HEK293 (cell line): Measurements from ENCODE around the gene LY6G6F.

Experiments
- BCL11B ChIP-seq: fragments of 450-650 bp; formaldehyde crosslinking; IDR thresholded peaks from 2 replicates; pipeline ENCODE4 v1.5.1; 2016; ENCODE audit warnings: low read depth, missing biosample characterization, missing genetic modification characterization
- IKZF3 ChIP-seq: fragments of 450-650 bp; IDR thresholded peaks from 2 replicates; pipeline ENCODE4 v1.5.0; 2018; ENCODE audit warnings: missing biosample characterization, mild to moderate bottlenecking, missing genetic modification characterization, moderate library complexity
- INSM2 ChIP-seq: fragments of 450-650 bp; formaldehyde crosslinking; IDR thresholded peaks from 2 replicates; pipeline ENCODE4 v1.5.1; 2016; ENCODE audit warnings: missing biosample characterization, missing genetic modification characterization
- KLF8 ChIP-seq: fragments of 450-650 bp; formaldehyde crosslinking; IDR thresholded peaks from 2 replicates; pipeline ENCODE4 v1.5.1; 2016; ENCODE audit warnings: missing biosample characterization, missing genetic modification characterization
- MZF1 ChIP-seq: fragments of 450-650 bp; formaldehyde crosslinking; IDR thresholded peaks from 2 replicates; pipeline ENCODE4 v1.5.1; 2017; ENCODE audit warnings: missing biosample characterization, missing genetic modification characterization, borderline replicate concordance
- PRDM1 ChIP-seq: fragments of 450-650 bp; formaldehyde crosslinking; IDR thresholded peaks from 2 replicates; pipeline ENCODE4; 2016; ENCODE audit warnings: missing biosample characterization, missing genetic modification characterization
- ZEB2 ChIP-seq: fragments of 450-650 bp; formaldehyde crosslinking; IDR thresholded peaks from 2 replicates; pipeline ENCODE4 v1.5.1; 2016; ENCODE audit warnings: missing biosample characterization, missing genetic modification characterization
- ZNF140 ChIP-seq: fragments of 450-650 bp; formaldehyde crosslinking; IDR thresholded peaks from 2 replicates; pipeline ENCODE4 v1.5.1; 2016; ENCODE audit warnings: missing biosample characterization, missing genetic modification characterization
- ZNF19 ChIP-seq: fragments of 450-650 bp; formaldehyde crosslinking; IDR thresholded peaks from 2 replicates; pipeline ENCODE4; 2016; ENCODE audit warnings: missing biosample characterization, missing genetic modification characterization, low read depth
- ZNF221 ChIP-seq: fragments of 450-650 bp; formaldehyde crosslinking; IDR thresholded peaks from 2 replicates; pipeline ENCODE4 v1.5.1; 2017; ENCODE audit warnings: missing biosample characterization, missing genetic modification characterization, borderline replicate concordance
- ZNF292 ChIP-seq: fragments of 450-650 bp; formaldehyde crosslinking; IDR thresholded peaks from 2 replicates; pipeline ENCODE4 v1.5.1; 2016; ENCODE audit warnings: low read depth, missing biosample characterization, missing genetic modification characterization, borderline replicate concordance
- ZNF302 ChIP-seq: fragments of 450-650 bp; formaldehyde crosslinking; IDR thresholded peaks from 2 replicates; pipeline ENCODE4 v1.5.1; 2016; ENCODE audit warnings: missing biosample characterization, missing genetic modification characterization, low read depth
- ZNF311 ChIP-seq: fragments of 450-650 bp; formaldehyde crosslinking; IDR thresholded peaks from 2 replicates; pipeline ENCODE4 v1.5.1; 2017; ENCODE audit warnings: missing biosample characterization, missing genetic modification characterization, borderline replicate concordance
- ZNF366 ChIP-seq: fragments of 450-650 bp; formaldehyde crosslinking; conservative IDR thresholded peaks from 2 replicates; pipeline ENCODE4 v1.5.1; 2016; ENCODE audit warnings: missing biosample characterization, missing genetic modification characterization
- ZNF510 ChIP-seq: fragments of 450-650 bp; formaldehyde crosslinking; IDR thresholded peaks from 2 replicates; pipeline ENCODE4 v1.5.1; 2018; ENCODE audit warnings: mild to moderate bottlenecking, missing genetic modification characterization, missing biosample characterization; ENCODE audit not compliant: insufficient replicate concordance
- ZNF555 ChIP-seq: fragments of 450-650 bp; formaldehyde crosslinking; conservative IDR thresholded peaks from 2 replicates; pipeline ENCODE4 v1.5.1; 2017; ENCODE audit warnings: missing biosample characterization, mild to moderate bottlenecking, missing genetic modification characterization, inconsistent platforms
- ZNF596 ChIP-seq: fragments of 450-650 bp; IDR thresholded peaks from 2 replicates; pipeline ENCODE4 v1.5.0; 2018; ENCODE audit warnings: missing biosample characterization, mild to moderate bottlenecking, missing genetic modification characterization, moderate library complexity
- ZNF600 ChIP-seq: fragments of 450-650 bp; formaldehyde crosslinking; IDR thresholded peaks from 2 replicates; pipeline ENCODE4 v1.5.1; 2016; ENCODE audit warnings: missing biosample characterization, missing genetic modification characterization
- ZNF626 ChIP-seq: fragments of 450-650 bp; sonication (Bioruptor Pico); formaldehyde crosslinking; IDR thresholded peaks from 2 replicates; pipeline ENCODE4 v1.5.1; 2018; ENCODE audit warnings: missing biosample characterization, missing genetic modification characterization, inconsistent platforms
- ZNF664 ChIP-seq: fragments of 450-650 bp; formaldehyde crosslinking; IDR thresholded peaks from 2 replicates; pipeline ENCODE4 v1.5.1; 2016; ENCODE audit warnings: missing biosample characterization, missing genetic modification characterization
- ZNF670 ChIP-seq: fragments of 450-650 bp; formaldehyde crosslinking; IDR thresholded peaks from 2 replicates; pipeline ENCODE4 v1.5.1; 2016; ENCODE audit warnings: missing biosample characterization, missing genetic modification characterization, low read depth
- ZNF677 ChIP-seq: fragments of 450-650 bp; IDR thresholded peaks from 2 replicates; pipeline ENCODE4 v1.5.0; 2018; ENCODE audit warnings: missing biosample characterization, mild to moderate bottlenecking, missing genetic modification characterization, moderate library complexity
- ZNF704 ChIP-seq: fragments of 450-650 bp; formaldehyde crosslinking; IDR thresholded peaks from 2 replicates; pipeline ENCODE4 v1.5.1; 2016; ENCODE audit warnings: missing biosample characterization, missing genetic modification characterization
- ZNF792 ChIP-seq: fragments of 450-650 bp; formaldehyde crosslinking; IDR thresholded peaks from 2 replicates; pipeline ENCODE4 v1.5.1; 2016; ENCODE audit warnings: missing biosample characterization, missing genetic modification characterization
- TF ChIP-seq, protein P1 (sequence below): fragments of 450-650 bp; formaldehyde crosslinking; IDR thresholded peaks from 2 replicates; pipeline ENCODE4 v1.5.1; 2016; ENCODE audit warnings: missing biosample characterization, missing genetic modification characterization, low read depth
- TF ChIP-seq, protein P2 (sequence below): fragments of 450-650 bp; formaldehyde crosslinking; IDR thresholded peaks from 2 replicates; pipeline ENCODE4 v1.5.1; 2016; ENCODE audit warnings: missing biosample characterization, missing genetic modification characterization
- TF ChIP-seq, protein P3 (sequence below): fragments of 450-650 bp; formaldehyde crosslinking; IDR thresholded peaks from 2 replicates; pipeline ENCODE4 v1.5.1; 2016; ENCODE audit warnings: missing biosample characterization, missing genetic modification characterization
- TF ChIP-seq, protein P4 (sequence below): fragments of 450-650 bp; formaldehyde crosslinking; IDR thresholded peaks from 2 replicates; pipeline ENCODE4 v1.5.1; 2016; ENCODE audit warnings: missing biosample characterization, missing genetic modification characterization, low read depth
- TF ChIP-seq, protein P5 (sequence below): fragments of 450-650 bp; formaldehyde crosslinking; IDR thresholded peaks from 2 replicates; pipeline ENCODE4 v1.5.1; 2016; ENCODE audit warnings: missing biosample characterization, missing genetic modification characterization

Gene LY6G6F

DNA sequence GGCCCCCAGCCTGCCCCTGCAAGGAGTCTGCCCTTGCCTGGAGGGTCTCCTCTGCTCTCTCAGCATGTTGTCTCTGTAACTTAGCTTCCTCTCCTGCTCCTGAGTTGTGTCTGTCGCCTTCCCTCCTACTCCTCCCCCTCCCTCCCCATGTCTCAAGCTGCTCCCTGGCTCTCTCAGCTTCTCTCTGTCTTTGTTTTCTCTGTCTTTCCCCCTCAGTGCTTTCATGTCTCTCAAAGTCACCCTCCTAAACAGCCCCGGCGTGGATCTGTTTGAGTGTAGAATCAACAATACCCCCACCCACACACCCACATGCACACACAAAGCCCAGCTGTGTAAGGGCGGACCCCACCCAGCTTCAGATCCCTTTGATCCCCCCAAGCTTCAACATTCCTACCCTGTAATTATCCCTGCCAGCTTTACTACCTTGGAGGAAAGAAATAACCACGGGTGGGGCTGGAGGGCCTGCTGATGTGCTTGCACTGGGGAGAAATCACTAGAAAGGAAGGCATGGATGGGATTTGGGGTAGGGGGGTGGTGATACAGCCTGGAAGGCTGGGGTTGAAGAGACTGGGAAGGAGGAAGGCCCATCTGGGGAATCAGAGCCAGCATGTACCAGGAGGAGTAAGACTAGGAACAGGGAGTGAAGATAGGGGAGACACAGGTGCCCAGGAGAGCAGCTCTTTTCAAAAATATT lies 7.5 kb downstream of the LY6G6F start (continued):
- TF ChIP-seq ZNF704 (tag by site-specific recombination) = no peak
- TF ChIP-seq ZNF292 (tag by site-specific recombination) = no peak
- TF ChIP-seq ZNF510 (tag by site-specific recombination) = no peak
- TF ChIP-seq KLF8 (tag by site-specific recombination) = no peak
- no peak for TF ChIP-seq ZNF140 (tag by site-specific recombination)
- TF ChIP-seq ZNF626 (tag by site-specific recombination) = no peak
- TF ChIP-seq PRDM1 = peak; percentile 89
- no peak for TF ChIP-seq ZNF302 (tag by site-specific recombination)
- TF ChIP-seq ZEB2 (tag by site-specific recombination) = no peak
- no peak for TF ChIP-seq ZNF664
- TF ChIP-seq BCL11B = 0 out of 2 replicates have a peak, but pooled peaks have one; percentile 7
- TF ChIP-seq, protein P1, sequence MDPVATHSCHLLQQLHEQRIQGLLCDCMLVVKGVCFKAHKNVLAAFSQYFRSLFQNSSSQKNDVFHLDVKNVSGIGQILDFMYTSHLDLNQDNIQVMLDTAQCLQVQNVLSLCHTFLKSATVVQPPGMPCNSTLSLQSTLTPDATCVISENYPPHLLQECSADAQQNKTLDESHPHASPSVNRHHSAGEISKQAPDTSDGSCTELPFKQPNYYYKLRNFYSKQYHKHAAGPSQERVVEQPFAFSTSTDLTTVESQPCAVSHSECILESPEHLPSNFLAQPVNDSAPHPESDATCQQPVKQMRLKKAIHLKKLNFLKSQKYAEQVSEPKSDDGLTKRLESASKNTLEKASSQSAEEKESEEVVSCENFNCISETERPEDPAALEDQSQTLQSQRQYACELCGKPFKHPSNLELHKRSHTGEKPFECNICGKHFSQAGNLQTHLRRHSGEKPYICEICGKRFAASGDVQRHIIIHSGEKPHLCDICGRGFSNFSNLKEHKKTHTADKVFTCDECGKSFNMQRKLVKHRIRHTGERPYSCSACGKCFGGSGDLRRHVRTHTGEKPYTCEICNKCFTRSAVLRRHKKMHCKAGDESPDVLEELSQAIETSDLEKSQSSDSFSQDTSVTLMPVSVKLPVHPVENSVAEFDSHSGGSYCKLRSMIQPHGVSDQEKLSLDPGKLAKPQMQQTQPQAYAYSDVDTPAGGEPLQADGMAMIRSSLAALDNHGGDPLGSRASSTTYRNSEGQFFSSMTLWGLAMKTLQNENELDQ (tag by site-specific recombination) = no peak
- TF ChIP-seq, protein P2, sequence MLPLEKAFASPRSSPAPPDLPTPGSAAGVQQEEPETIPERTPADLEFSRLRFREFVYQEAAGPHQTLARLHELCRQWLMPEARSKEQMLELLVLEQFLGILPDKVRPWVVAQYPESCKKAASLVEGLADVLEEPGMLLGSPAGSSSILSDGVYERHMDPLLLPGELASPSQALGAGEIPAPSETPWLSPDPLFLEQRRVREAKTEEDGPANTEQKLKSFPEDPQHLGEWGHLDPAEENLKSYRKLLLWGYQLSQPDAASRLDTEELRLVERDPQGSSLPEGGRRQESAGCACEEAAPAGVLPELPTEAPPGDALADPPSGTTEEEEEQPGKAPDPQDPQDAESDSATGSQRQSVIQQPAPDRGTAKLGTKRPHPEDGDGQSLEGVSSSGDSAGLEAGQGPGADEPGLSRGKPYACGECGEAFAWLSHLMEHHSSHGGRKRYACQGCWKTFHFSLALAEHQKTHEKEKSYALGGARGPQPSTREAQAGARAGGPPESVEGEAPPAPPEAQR (tag by site-specific recombination) = no peak
- TF ChIP-seq, protein P3, sequence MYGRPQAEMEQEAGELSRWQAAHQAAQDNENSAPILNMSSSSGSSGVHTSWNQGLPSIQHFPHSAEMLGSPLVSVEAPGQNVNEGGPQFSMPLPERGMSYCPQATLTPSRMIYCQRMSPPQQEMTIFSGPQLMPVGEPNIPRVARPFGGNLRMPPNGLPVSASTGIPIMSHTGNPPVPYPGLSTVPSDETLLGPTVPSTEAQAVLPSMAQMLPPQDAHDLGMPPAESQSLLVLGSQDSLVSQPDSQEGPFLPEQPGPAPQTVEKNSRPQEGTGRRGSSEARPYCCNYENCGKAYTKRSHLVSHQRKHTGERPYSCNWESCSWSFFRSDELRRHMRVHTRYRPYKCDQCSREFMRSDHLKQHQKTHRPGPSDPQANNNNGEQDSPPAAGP (tag by site-specific recombination) = peak; percentile 96
- TF ChIP-seq ZNF600 (tag by site-specific recombination) = peak; percentile 39; the same call in 1 of the 2 replicates
- no peak for TF ChIP-seq ZNF366
- TF ChIP-seq MZF1 (tag by site-specific recombination) = peak; percentile 84
- TF ChIP-seq ZNF677 = no peak
- no peak for TF ChIP-seq ZNF311 (tag by site-specific recombination)
- peak; percentile 11; the same call in 1 of the 2 replicates for TF ChIP-seq IKZF3
- TF ChIP-seq ZNF555 (tag by site-specific recombination) = no peak
- TF ChIP-seq, protein P4, sequence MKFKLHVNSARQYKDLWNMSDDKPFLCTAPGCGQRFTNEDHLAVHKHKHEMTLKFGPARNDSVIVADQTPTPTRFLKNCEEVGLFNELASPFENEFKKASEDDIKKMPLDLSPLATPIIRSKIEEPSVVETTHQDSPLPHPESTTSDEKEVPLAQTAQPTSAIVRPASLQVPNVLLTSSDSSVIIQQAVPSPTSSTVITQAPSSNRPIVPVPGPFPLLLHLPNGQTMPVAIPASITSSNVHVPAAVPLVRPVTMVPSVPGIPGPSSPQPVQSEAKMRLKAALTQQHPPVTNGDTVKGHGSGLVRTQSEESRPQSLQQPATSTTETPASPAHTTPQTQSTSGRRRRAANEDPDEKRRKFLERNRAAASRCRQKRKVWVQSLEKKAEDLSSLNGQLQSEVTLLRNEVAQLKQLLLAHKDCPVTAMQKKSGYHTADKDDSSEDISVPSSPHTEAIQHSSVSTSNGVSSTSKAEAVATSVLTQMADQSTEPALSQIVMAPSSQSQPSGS (tag by site-specific recombination) = no peak
- no peak for TF ChIP-seq ZNF221 (tag by site-specific recombination)
- TF ChIP-seq INSM2 (tag by site-specific recombination) = no peak
- no peak for TF ChIP-seq ZNF792 (tag by site-specific recombination)
- no peak for TF ChIP-seq ZNF19
- TF ChIP-seq, protein P5, sequence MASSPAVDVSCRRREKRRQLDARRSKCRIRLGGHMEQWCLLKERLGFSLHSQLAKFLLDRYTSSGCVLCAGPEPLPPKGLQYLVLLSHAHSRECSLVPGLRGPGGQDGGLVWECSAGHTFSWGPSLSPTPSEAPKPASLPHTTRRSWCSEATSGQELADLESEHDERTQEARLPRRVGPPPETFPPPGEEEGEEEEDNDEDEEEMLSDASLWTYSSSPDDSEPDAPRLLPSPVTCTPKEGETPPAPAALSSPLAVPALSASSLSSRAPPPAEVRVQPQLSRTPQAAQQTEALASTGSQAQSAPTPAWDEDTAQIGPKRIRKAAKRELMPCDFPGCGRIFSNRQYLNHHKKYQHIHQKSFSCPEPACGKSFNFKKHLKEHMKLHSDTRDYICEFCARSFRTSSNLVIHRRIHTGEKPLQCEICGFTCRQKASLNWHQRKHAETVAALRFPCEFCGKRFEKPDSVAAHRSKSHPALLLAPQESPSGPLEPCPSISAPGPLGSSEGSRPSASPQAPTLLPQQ (tag by site-specific recombination) = peak; percentile 74; the same call in 1 of the 2 replicates
- TF ChIP-seq ZNF596 = no peak
- no peak for TF ChIP-seq ZNF670 (tag by site-specific recombination)
